PC-9 (cell line): ENCODE measurements around the gene CPS1.

Experiments used
- EZH2 ChIP-seq: fragments of 200-600 bp; sonication (generic); IDR thresholded peaks from 2 replicates; pipeline ENCODE4 v1.8.0; 2017; ENCODE audit warnings: antibody characterized with exemption, low read depth
- TF ChIP-seq, protein P1 (sequence below): fragments of 200-600 bp; sonication (generic); conservative IDR thresholded peaks from 2 replicates; pipeline ENCODE4 v1.6.1; 2017; ENCODE audit warnings: mixed run types, antibody characterized with exemption, mild to moderate bottlenecking, moderate library complexity

DNA sequence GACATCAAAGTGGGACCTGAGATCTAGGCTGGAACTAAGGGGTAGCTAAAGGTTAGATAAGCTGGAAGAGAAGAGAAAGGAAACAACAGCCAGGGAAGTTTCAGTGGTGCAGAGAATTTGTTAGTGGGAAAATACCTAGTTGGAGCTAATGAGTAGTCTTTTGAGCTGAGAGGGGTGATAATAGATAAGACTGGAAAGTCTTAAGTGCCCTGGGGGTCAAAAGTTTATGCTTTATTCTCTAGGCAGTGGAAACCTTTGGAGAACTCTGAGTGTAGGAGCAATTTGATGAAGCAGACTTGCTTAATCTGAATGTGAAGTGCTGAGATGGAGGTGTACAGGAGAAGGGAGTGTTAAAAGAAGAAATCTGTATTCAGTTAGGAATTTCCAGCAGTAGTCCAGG is 90.8 kb downstream of the CPS1 start:
- TF ChIP-seq, protein P1, sequence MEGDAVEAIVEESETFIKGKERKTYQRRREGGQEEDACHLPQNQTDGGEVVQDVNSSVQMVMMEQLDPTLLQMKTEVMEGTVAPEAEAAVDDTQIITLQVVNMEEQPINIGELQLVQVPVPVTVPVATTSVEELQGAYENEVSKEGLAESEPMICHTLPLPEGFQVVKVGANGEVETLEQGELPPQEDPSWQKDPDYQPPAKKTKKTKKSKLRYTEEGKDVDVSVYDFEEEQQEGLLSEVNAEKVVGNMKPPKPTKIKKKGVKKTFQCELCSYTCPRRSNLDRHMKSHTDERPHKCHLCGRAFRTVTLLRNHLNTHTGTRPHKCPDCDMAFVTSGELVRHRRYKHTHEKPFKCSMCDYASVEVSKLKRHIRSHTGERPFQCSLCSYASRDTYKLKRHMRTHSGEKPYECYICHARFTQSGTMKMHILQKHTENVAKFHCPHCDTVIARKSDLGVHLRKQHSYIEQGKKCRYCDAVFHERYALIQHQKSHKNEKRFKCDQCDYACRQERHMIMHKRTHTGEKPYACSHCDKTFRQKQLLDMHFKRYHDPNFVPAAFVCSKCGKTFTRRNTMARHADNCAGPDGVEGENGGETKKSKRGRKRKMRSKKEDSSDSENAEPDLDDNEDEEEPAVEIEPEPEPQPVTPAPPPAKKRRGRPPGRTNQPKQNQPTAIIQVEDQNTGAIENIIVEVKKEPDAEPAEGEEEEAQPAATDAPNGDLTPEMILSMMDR: no peak
- no peak for TF ChIP-seq EZH2
